ENCODE data around the gene HAL.

Gene HAL

GRCh38 chr12:95942101-95942523 is 54.0 kb downstream of the HAL start:
- DNase-seq (ENCODE audit: low spot score) = no peak

GRCh38 chr12:95940514-95940913 is 55.6 kb downstream of the HAL start:
- no peak for DNase-seq (ENCODE audit: low spot score)
